ENCODE measurements around the gene C19orf12. TPM values are rescaled to one million over a fixed set of nuclear protein-coding genes. Genes with fewer than 3 reads are reported as not detected.

Gene C19orf12
- total and polyA plus RNA-seq, 2 donors (not counting 3 experiments of a cell fraction or from before 2014, with no cell fraction given): 20.4 to 22.9 TPM

DNA sequence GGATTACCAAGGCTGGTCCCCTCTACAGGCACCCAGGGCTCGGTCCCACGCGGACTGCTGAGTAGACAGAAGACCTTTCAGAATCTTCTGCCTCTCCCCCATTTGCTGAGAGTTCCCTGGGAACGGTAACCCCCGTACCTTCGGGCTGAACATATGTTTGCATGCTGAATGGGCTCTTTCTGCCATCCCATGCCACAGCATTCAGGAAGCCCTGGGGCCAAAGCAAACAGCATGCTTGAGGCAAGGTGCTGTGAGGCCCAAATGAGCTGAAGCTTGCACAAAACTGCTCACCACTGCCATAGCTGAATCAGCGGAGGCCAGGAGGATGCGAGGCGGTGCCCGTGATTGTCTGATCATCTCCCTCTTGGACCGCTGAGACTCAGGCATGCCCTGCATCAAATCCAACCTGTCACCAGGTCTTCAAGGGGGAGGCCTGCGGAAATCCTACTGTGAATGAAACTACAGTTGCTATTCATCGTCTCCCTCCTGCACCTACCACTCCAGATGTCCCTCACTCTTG, 16.3 kb upstream of the C19orf12 start:
- Histone ChIP-seq H3K9me1 (replicated peaks; ENCODE audit: control insufficient read depth, extremely low read depth, insufficient read depth, low read length) (no peaks in the 10 kb centered on the region), H2AFZ (ENCODE audit: low read depth, low read length) (no peak overlapping the region), H3K4me1 (ENCODE audit: control insufficient read depth, extremely low read depth, insufficient read depth, low read length) (no peaks in the 10 kb centered on the region), H3K9ac (replicated peaks; ENCODE audit: extremely low read depth, insufficient read depth, low read length) (no peak overlapping the region), H3K4me3 (replicated peaks in 1 of 3; ENCODE audit: insufficient read depth in 1 of 3, low read depth in 1 of 3, low read length in 3 of 3) (no peak overlapping the region), H4K20me1 (replicated peaks; ENCODE audit: control insufficient read depth, extremely low read depth, insufficient read depth, low read length) (no peaks in the 10 kb centered on the region), H3K79me2 (ENCODE audit: control insufficient read depth, insufficient read depth, low read length) (no peaks in the 10 kb centered on the region), H3K27ac (ENCODE audit: insufficient read depth, low read depth, low read length) (no peak overlapping the region), H3K36me3 (ENCODE audit: control insufficient read depth in 2 of 2, extremely low read depth in 1 of 2, insufficient read depth in 2 of 2, low read length in 2 of 2) (no peaks in the 10 kb centered on the region), H3K27me3 (ENCODE audit: control insufficient read depth in 2 of 2, insufficient read depth in 2 of 2, low read length in 2 of 2) (no peaks in the 10 kb centered on the region), H3K9me3 (replicated peaks; ENCODE audit: control insufficient read depth, insufficient read depth, low read length) (no peaks in the 10 kb centered on the region), H3K4me2 (ENCODE audit: insufficient read depth, low read length) (no peak overlapping the region)
- dilution Hi-C loops (cut with MboI; ENCODE audit: extremely low pct_ligation_motif_present, low sequenced_read_pairs): loop anchor here (25.0 kb wide), 1 partner anchor 906 kb away; no protein-coding TSS in a partner anchor
- POLR2A ChIA-PET: no interaction called here
- intact Hi-C loops (cut with micrococcal nuclease): no loop called here
- TF ChIP-seq MYC (IDR thresholded peaks at IDR 0.05; ENCODE audit: low read depth, low read length) (no peak), JUN (IDR thresholded peaks at IDR 0.05; ENCODE audit: borderline replicate concordance, insufficient read depth, insufficient read length, low read depth) (no peak), POLR2A (IDR thresholded peaks at IDR 0.05; ENCODE audit: low read depth, low read length) (no peak), EZH2 (IDR thresholded peaks at IDR 0.05; ENCODE audit: borderline replicate concordance, low read depth, low read length, severe bottlenecking) (no peak), FOS (IDR thresholded peaks at IDR 0.05; ENCODE audit: borderline replicate concordance, insufficient read depth, low read length) (no peak), GATA2 (IDR thresholded peaks at IDR 0.05; ENCODE audit: insufficient read depth, insufficient read length, low read depth, low read length) (no peak), POLR2AphosphoS5 (IDR thresholded peaks at IDR 0.05; ENCODE audit: insufficient read depth, low read depth, low read length) (no peak)
- TF ChIP-seq, protein P1, sequence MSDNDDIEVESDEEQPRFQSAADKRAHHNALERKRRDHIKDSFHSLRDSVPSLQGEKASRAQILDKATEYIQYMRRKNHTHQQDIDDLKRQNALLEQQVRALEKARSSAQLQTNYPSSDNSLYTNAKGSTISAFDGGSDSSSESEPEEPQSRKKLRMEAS (IDR thresholded peaks at IDR 0.05; ENCODE audit: insufficient read depth, insufficient read length): no peak
- TF ChIP-seq, protein P2, sequence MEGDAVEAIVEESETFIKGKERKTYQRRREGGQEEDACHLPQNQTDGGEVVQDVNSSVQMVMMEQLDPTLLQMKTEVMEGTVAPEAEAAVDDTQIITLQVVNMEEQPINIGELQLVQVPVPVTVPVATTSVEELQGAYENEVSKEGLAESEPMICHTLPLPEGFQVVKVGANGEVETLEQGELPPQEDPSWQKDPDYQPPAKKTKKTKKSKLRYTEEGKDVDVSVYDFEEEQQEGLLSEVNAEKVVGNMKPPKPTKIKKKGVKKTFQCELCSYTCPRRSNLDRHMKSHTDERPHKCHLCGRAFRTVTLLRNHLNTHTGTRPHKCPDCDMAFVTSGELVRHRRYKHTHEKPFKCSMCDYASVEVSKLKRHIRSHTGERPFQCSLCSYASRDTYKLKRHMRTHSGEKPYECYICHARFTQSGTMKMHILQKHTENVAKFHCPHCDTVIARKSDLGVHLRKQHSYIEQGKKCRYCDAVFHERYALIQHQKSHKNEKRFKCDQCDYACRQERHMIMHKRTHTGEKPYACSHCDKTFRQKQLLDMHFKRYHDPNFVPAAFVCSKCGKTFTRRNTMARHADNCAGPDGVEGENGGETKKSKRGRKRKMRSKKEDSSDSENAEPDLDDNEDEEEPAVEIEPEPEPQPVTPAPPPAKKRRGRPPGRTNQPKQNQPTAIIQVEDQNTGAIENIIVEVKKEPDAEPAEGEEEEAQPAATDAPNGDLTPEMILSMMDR (IDR thresholded peaks at IDR 0.05; ENCODE audit: extremely low read depth in 1 of 2, insufficient read depth in 1 of 2, low read depth in 1 of 2, low read length in 2 of 2): no peak
- CTCF ChIA-PET: interaction anchor here (0.9 to 1.4 kb wide), 7 partner anchors 10 to 936 kb away, joined by 3 to 9 read pairs (median 3); no protein-coding TSS in a partner anchor
- no TSS peak for BruUV-seq (replicated peaks)
- DNase-seq (ENCODE audit: low read depth, low spot score) (no peak), FAIRE-seq (no peak)
